ENCODE results near the gene PPP2R5C.

Gene PPP2R5C

DNA sequence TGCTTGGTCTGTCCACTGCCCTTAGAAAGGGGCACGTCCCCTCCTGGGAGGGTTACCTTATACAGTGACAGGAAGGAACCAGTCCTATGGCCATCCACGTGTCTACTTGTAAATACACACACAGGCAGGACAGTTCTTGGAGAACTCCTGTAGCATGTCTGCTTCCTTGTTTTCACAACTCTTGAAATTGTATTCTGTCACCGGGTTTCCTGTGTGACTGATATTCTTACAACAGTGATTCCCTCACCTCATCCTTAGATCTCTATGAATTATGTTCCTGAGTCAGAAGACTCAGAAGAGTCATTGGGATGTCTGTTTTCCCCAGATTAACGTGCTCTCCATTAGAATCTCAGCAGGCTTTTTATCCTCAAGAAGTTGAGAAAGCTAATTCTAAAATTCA is 158.8 kb downstream of the PPP2R5C start:
- H3K9ac ChIP-seq = no peak overlapping the region
- peaks cover 89% of the 10 kb centered on the region for H3K36me3 ChIP-seq
- peaks cover 66% of the 10 kb centered on the region for H4K20me1 ChIP-seq
- no peaks in the 10 kb centered on the region for H3K4me1 ChIP-seq
- H3K9me3 ChIP-seq = no peaks in the 10 kb centered on the region
- H3K4me3 ChIP-seq = no peak overlapping the region
- H3K4me2 ChIP-seq = no peak overlapping the region
- TF ChIP-seq Cebpa-rat (IDR thresholded peaks at IDR 0.05) = no peak
- H3K27ac ChIP-seq = no peak overlapping the region
- no peaks in the 10 kb centered on the region for H3K27me3 ChIP-seq

DNA sequence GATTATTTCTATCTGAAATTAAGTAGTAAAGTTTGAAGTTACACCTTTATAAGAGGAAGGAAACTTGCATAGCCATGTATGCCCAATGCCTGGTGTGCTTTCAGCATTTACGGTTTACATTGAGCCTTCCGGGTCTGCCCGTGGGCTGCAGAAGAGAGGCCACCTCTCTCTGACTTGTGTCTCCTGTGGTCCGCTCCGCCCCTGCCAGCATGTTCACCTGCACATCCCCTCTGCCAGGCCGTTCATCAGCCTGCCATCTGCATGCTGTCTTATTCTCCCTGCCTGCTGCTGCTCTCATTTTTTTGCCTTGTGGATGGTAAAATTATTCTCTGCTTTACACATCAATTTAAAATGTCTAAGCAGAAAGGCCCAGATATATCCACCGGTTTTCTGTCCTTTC is 161.4 kb downstream of the PPP2R5C start:
- H3K27ac ChIP-seq = no peak overlapping the region
- no peaks in the 10 kb centered on the region for H3K9me3 ChIP-seq
- TF ChIP-seq Cebpa-rat (IDR thresholded peaks at IDR 0.05) = no peak
- no peak overlapping the region for H3K9ac ChIP-seq
- peaks cover 60% of the 10 kb centered on the region; the same call in 1 of the 2 replicates for H4K20me1 ChIP-seq
- peaks cover 85% of the 10 kb centered on the region for H3K36me3 ChIP-seq
- H3K27me3 ChIP-seq = no peaks in the 10 kb centered on the region
- no peaks in the 10 kb centered on the region for H3K4me1 ChIP-seq
- no peak overlapping the region for H3K4me3 ChIP-seq
- no peak overlapping the region for H3K4me2 ChIP-seq

DNA sequence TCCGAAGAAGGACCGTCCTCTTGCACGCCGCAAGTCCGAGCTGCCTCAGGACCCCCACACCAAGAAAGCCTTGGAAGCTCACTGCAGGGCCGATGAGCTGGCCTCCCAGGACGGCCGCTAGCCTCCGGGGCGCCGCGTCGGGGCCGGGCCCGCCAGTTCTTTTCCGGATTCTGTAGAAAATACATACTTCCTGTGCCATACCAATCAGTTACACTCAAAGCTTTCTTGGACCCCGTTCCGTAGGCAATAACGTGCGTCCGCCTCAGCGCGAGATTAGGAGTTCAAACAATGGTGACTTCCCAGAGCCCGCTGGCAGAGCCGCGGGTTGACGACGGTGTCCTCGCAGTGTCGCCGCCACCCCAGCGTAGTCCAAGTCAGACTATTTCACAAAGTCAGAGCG is 163.6 kb downstream of the PPP2R5C start:
- no peaks in the 10 kb centered on the region for H3K27me3 ChIP-seq
- TF ChIP-seq Cebpa-rat (IDR thresholded peaks at IDR 0.05) = no peak

DNA sequence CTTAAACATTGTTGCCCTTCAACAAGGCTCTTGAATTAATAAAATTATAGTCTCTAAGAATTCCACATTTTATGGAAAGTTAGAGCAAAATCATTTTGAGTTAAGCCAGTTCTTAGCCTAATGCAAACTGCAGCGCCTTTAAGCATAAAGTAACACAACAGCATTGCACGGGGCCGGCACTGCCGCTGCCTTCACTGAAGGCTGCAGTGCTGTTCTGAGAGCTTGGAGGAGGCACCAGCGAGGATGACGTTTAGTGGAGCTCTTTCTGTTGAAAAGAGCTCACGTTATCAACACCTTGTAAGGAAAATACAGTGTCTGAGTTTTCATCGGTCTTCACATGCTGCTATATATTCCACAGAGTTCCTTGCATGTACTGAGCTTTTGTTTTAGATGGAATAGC is 164.6 kb downstream of the PPP2R5C start:
- Histone ChIP-seq H4K20me1 (peaks cover 48% of the 10 kb centered on the region), H3K36me3 (peaks cover 73% of the 10 kb centered on the region), H3K4me3 (no peak overlapping the region), H3K4me1 (no peaks in the 10 kb centered on the region), H3K4me2 (no peak overlapping the region), H3K9me3 (no peaks in the 10 kb centered on the region), H3K27ac (no peak overlapping the region), H3K27me3 (no peaks in the 10 kb centered on the region), H3K9ac (no peak overlapping the region)
- no peak for TF ChIP-seq Cebpa-rat (IDR thresholded peaks at IDR 0.05)

More for the DNA sequence above, 163.6 kb downstream of the PPP2R5C start:
- H4K20me1 ChIP-seq = peaks cover 57% of the 10 kb centered on the region
- H3K4me1 ChIP-seq = no peaks in the 10 kb centered on the region
- no peak overlapping the region for H3K4me3 ChIP-seq
- H3K4me2 ChIP-seq = no peak overlapping the region
- H3K9me3 ChIP-seq = no peaks in the 10 kb centered on the region
- no peak overlapping the region for H3K9ac ChIP-seq
- H3K27ac ChIP-seq = no peak overlapping the region
- H3K36me3 ChIP-seq = peaks cover 82% of the 10 kb centered on the region

DNA sequence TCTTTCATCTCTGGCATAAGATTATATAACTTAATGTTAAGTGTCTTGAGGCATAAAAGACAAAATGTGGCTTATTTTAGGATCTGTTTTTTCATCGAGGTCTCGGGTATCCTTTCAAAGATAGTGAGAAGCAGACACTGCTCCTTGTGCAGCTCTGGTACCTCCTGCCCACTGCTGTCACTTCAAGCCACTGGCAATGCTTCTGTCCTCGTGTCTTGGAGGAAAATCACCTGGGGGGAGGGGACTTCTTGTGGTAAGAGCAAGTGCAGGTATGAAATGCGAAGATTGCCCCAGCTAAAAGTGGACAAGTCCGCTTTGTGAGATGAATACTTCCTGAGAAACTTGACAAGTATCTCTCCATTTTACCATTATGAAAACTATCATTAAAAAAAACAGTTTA is 165.1 kb downstream of the PPP2R5C start:
- Histone ChIP-seq H3K27ac (no peak overlapping the region), H3K4me3 (no peak overlapping the region), H3K4me1 (no peaks in the 10 kb centered on the region), H3K36me3 (peaks cover 68% of the 10 kb centered on the region), H3K4me2 (no peak overlapping the region), H4K20me1 (peaks cover 45% of the 10 kb centered on the region), H3K9me3 (no peaks in the 10 kb centered on the region), H3K27me3 (no peaks in the 10 kb centered on the region), H3K9ac (0 out of 2 replicates have a peak overlapping the region, but pooled peaks have one; percentile 27)
- TF ChIP-seq Cebpa-rat (IDR thresholded peaks at IDR 0.05) = no peak

DNA sequence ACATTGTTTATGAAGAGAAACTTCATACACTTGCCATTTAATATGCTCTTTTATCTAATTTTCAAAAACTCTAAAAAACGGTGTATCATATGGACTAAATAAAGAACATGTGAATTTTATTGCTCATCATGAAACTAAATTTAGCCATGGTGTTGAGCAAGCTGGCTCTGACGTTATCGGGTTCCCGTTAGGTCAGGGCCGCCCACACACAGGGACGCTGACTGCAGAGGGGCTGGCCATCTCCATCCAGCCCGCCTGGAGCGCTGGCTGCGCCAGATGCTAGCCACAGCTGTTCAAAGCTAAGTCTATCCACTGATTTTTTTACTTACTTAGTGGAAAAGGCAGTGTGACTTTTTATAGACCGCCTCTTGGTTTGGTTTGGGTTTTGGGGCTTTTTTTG is 166.3 kb downstream of the PPP2R5C start:
- H3K27me3 ChIP-seq = no peaks in the 10 kb centered on the region
- H3K27ac ChIP-seq = no peak overlapping the region
- peaks cover 39% of the 10 kb centered on the region for H4K20me1 ChIP-seq
- no peaks in the 10 kb centered on the region for H3K4me1 ChIP-seq
- peaks cover 55% of the 10 kb centered on the region for H3K36me3 ChIP-seq
- no peak overlapping the region for H3K4me3 ChIP-seq
- no peaks in the 10 kb centered on the region for H3K9me3 ChIP-seq
- TF ChIP-seq Cebpa-rat (IDR thresholded peaks at IDR 0.05) = no peak
- H3K4me2 ChIP-seq = no peak overlapping the region
- no peak overlapping the region for H3K9ac ChIP-seq

DNA sequence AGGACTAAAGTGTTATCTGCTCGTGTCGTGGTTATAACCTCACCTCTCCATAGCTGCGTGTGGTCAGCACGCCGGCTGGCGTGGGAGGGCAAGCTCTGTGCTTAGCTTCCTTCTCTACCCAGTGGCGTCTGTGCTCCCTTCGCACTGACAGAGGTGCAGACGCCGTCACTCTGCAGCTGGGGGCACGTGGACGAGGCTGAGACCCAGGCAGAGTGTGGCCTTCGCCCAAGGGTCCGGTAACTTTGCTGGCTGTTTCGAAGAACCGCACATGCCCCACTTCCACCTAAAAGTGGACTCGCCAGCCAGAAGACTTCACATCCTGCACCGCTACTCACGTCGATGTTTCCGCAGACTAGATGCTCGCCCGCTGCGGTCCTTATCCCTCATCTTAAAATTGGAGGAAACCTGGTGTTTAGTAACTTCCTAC is 166.9 kb downstream of the PPP2R5C start:
- Histone ChIP-seq H3K36me3 (peaks cover 50% of the 10 kb centered on the region), H3K4me2 (no peak overlapping the region), H3K4me1 (no peaks in the 10 kb centered on the region), H4K20me1 (peaks cover 33% of the 10 kb centered on the region), H3K27ac (no peak overlapping the region), H3K9ac (no peak overlapping the region), H3K9me3 (no peaks in the 10 kb centered on the region), H3K4me3 (no peak overlapping the region), H3K27me3 (no peaks in the 10 kb centered on the region)
- TF ChIP-seq Cebpa-rat (IDR thresholded peaks at IDR 0.05) = no peak

DNA sequence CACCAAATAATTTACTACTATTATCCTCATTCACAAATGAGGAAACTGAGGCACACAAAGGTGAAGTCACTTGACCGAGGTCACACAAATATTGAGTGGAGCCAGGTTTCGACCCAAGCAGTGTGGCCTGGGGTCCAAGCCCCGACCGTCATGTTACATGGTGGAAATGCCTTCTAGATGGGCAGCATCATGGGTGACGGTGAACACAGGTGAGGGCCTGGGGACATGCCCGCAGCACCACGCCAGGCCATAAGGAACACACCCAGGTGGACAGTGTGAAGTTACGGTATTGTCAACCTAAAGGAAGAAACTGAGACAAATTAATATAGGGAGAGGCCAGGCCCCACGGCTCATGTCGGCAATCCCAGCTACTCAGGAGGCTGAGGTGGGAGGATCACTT is 167.6 kb downstream of the PPP2R5C start:
- Histone ChIP-seq H3K4me1 (no peaks in the 10 kb centered on the region), H3K4me2 (no peak overlapping the region), H3K36me3 (peaks cover 46% of the 10 kb centered on the region), H3K27me3 (no peaks in the 10 kb centered on the region), H3K27ac (no peak overlapping the region), H3K9me3 (no peaks in the 10 kb centered on the region), H3K9ac (no peak overlapping the region), H3K4me3 (no peak overlapping the region), H4K20me1 (peaks cover 32% of the 10 kb centered on the region)
- TF ChIP-seq Cebpa-rat (IDR thresholded peaks at IDR 0.05) = no peak

DNA sequence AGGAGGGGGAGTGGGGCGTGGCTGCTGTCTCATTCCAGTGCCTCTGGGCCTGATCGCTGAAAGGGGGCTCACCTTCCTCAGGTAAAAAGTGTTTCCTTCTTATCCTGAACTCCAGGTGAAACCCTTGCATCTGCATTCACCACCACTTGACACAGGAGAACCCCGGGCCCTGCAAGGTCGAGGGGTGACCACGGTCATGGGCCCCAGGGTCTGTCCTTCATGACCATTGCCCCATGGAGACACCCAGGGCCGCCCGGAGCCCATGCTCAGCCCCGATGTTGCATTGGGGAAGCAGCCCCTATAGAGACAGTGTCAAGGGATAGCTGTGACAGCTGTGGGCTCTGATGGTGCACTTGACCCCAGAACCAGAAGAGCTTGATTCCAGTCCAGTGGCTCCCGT is 168.4 kb downstream of the PPP2R5C start:
- no peak for TF ChIP-seq Cebpa-rat (IDR thresholded peaks at IDR 0.05)
- no peak overlapping the region for H3K4me2 ChIP-seq
- H3K27ac ChIP-seq = no peak overlapping the region
- H3K9ac ChIP-seq = no peak overlapping the region
- peaks cover 39% of the 10 kb centered on the region for H3K36me3 ChIP-seq
- no peaks in the 10 kb centered on the region for H3K9me3 ChIP-seq
- H3K27me3 ChIP-seq = no peaks in the 10 kb centered on the region
- H3K4me3 ChIP-seq = no peak overlapping the region
- no peaks in the 10 kb centered on the region for H3K4me1 ChIP-seq
- H4K20me1 ChIP-seq = peaks cover 32% of the 10 kb centered on the region

DNA sequence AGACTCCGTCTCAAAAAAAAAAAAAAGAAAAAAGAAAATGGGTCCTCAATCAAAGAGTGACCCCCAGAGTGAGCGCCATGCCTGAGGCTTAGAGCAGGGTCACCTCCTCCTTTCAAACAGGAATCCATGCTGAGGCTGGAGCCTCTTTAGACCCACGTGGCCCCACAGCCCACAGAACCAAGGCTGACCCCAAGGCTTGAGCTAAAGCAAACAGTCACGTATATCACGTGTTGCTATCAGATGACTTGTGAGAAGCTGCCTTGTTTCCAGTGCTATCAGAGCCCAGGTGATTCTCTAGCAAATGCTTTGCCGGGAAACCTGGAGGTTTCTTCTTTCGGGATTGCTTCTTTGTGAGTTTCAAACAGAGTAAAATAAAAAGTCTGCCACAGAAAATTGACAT is 171.2 kb downstream of the PPP2R5C start:
- peaks cover 17% of the 10 kb centered on the region for H3K36me3 ChIP-seq
- no peak overlapping the region for H3K27ac ChIP-seq
- no peaks in the 10 kb centered on the region for H3K9me3 ChIP-seq
- no peak overlapping the region for H3K4me2 ChIP-seq
- TF ChIP-seq Cebpa-rat (IDR thresholded peaks at IDR 0.05) = no peak
- H3K4me3 ChIP-seq = no peak overlapping the region
- H3K27me3 ChIP-seq = no peaks in the 10 kb centered on the region
- no peak overlapping the region for H3K9ac ChIP-seq
- H4K20me1 ChIP-seq = peaks cover 16% of the 10 kb centered on the region
- no peaks in the 10 kb centered on the region for H3K4me1 ChIP-seq

DNA sequence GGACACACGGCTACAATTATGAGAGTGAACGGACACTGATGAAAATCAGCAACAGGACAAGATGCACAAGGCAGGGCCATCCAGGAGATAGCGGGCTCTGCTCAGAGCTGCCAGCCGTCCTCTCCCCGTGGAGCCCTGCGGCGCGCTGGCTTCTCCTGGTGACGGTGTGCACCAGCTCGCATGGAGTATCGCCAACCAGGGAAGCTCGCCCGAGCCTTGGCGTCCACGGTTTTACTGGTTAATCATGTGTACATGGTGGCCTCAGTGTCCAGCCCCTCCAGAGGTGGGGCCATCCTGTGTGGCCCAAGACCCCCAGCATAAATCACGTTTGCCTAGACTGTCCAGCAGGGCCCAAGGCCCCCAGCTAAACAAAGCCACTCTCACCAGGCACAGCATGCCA is 171.7 kb downstream of the PPP2R5C start:
- no peak overlapping the region for H3K4me2 ChIP-seq
- H4K20me1 ChIP-seq = peaks cover 12% of the 10 kb centered on the region
- H3K9ac ChIP-seq = no peak overlapping the region
- no peak overlapping the region for H3K27ac ChIP-seq
- no peaks in the 10 kb centered on the region for H3K9me3 ChIP-seq
- H3K36me3 ChIP-seq = peaks cover 12% of the 10 kb centered on the region
- no peaks in the 10 kb centered on the region for H3K27me3 ChIP-seq
- no peaks in the 10 kb centered on the region for H3K4me1 ChIP-seq
- H3K4me3 ChIP-seq = no peak overlapping the region
- TF ChIP-seq Cebpa-rat (IDR thresholded peaks at IDR 0.05) = no peak

Data from BLaER1 (cell line).